ENCODE measurements around the gene PTPN1. TPM values are rescaled to one million over a fixed set of nuclear protein-coding genes. Genes with fewer than 3 reads are reported as not detected.

PTPN1 gene
- total RNA-seq, 1 donor from 2014 or later = 47.5 TPM

DNA sequence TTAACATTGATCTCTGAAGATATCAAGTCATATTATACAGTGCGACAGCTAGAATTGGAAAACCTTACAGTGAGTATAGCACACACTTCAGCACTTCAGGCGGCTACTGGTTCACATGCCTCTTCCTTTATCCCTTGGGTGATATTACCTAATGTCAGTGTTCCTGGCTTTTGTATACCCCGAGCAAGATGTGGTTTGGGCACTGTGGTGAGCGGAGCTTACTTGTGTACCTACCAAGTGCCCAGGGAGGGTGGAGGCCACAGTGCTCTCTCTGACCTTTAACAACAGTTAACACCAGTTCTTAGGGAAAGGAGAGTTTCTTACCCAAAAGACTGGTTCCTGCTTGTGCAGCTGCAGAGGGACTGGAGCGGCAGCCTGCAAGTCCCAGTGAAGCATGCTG is 64.4 kb downstream of the PTPN1 start:
- Mint-ChIP-seq H3K27me3 (ENCODE audit: unreplicated experiment) (peaks cover 6% of the 10 kb centered on the region), H3K9me3 (ENCODE audit: unreplicated experiment) (no peaks in the 10 kb centered on the region), H3K36me3 (ENCODE audit: unreplicated experiment) (no peaks in the 10 kb centered on the region), H3K27ac (ENCODE audit: unreplicated experiment) (no peak overlapping the region), H3K4me3 (ENCODE audit: unreplicated experiment) (no peak overlapping the region), H3K4me1 (ENCODE audit: low read depth, unreplicated experiment) (peaks cover 14% of the 10 kb centered on the region)
- DNase-seq = no peak
- TF ChIP-seq, protein P1, sequence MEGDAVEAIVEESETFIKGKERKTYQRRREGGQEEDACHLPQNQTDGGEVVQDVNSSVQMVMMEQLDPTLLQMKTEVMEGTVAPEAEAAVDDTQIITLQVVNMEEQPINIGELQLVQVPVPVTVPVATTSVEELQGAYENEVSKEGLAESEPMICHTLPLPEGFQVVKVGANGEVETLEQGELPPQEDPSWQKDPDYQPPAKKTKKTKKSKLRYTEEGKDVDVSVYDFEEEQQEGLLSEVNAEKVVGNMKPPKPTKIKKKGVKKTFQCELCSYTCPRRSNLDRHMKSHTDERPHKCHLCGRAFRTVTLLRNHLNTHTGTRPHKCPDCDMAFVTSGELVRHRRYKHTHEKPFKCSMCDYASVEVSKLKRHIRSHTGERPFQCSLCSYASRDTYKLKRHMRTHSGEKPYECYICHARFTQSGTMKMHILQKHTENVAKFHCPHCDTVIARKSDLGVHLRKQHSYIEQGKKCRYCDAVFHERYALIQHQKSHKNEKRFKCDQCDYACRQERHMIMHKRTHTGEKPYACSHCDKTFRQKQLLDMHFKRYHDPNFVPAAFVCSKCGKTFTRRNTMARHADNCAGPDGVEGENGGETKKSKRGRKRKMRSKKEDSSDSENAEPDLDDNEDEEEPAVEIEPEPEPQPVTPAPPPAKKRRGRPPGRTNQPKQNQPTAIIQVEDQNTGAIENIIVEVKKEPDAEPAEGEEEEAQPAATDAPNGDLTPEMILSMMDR (IDR thresholded peaks at IDR 0.05; ENCODE audit: partially characterized antibody, unreplicated experiment) = no peak

DNA sequence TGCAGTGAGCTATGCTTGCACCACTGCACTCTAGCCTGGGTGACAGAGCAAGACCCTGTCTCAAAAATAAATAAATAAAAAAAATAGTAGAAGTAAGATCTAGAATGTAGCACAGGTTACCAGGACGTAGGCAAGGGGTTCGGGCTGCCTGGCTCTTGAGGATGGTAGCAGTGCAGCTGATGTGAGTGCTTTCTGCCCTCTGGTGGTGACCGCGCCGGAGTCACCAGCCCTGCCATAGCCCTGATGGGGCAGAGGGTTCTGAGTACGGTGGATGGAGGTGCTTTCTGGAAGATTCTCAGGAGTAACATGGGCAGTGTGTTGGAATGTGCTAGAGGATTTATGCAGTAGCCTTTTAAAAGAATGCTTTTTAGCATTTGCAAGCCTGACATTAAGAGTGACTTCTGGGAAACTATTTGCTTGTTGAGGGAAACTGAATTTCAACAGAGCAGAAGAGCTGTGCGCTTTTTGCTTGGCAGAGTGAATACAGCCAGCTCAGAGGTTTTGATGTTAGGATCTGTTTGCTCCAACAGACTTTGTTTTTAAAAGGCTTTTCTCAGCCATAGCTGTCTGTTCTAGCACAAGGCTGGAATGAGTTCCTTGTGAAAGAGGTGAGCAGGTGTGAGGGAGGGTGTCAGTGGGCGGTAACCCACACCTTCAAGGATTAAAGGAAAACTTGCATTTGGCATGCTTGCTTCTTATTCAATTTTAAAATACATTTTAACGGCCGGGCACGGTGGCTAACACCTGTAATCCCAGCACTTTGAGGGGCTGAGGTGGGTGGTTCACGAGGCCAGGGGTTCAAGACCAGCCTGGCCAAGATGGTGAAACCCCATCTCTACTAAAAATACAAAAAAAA is 65.9 kb downstream of the PTPN1 start:
- H3K27me3 Mint-ChIP-seq (ENCODE audit: unreplicated experiment) = peaks cover 8% of the 10 kb centered on the region
- TF ChIP-seq, protein P1 (IDR thresholded peaks at IDR 0.05; ENCODE audit: partially characterized antibody, unreplicated experiment) = peak; percentile 44
- no peaks in the 10 kb centered on the region for H3K9me3 Mint-ChIP-seq (ENCODE audit: unreplicated experiment)
- H3K4me3 Mint-ChIP-seq (ENCODE audit: unreplicated experiment) = no peak overlapping the region
- peak; percentile 71 for DNase-seq
- no peak overlapping the region for H3K27ac Mint-ChIP-seq (ENCODE audit: unreplicated experiment)
- H3K4me1 Mint-ChIP-seq (ENCODE audit: low read depth, unreplicated experiment) = peaks cover 14% of the 10 kb centered on the region
- H3K36me3 Mint-ChIP-seq (ENCODE audit: unreplicated experiment) = no peaks in the 10 kb centered on the region

DNA sequence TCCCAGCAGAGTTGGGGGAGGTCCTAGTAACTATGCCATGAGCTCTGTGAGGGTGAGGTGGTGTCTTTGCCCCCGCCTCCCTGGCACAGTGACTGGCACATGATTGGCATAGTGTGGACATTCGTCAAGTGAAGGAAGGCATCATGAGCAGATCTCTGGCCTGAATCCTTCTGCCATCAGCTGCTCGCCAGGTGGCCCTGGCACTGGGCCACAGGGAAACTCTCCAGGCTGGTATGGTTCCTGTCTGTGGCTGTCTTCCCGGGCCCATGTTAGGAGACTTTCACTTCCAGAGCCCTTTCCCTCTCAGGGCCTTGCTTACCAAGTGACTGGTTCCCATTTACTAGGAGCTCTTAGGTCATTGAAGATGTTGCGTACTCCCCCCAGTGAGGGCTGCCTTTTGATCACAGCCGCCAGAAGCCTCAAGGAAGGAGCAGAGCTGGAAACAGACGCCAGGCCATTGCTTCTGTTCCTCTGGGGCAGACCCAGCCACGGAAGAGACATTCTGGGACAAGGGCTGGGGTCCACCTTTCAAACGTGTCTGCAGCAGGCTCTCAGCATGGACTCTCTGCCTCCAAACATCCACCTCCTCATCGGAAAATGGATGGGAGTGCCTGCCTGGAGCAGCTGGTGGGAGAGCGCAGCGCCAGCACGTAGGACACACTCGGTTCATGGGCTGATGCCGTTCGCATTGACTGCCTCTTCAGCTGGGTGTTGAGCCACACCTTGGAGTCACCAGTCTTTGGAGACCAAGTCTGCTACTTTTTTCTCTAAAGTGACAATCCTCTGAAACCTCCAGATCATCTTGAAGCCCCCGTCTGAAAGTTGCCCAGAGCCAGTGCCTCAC is 67.2 kb downstream of the PTPN1 start:
- Mint-ChIP-seq H3K4me3 (ENCODE audit: unreplicated experiment) (no peak overlapping the region), H3K4me1 (ENCODE audit: low read depth, unreplicated experiment) (peaks cover 10% of the 10 kb centered on the region), H3K36me3 (ENCODE audit: unreplicated experiment) (no peaks in the 10 kb centered on the region), H3K27me3 (ENCODE audit: unreplicated experiment) (peaks cover 8% of the 10 kb centered on the region), H3K9me3 (ENCODE audit: unreplicated experiment) (no peaks in the 10 kb centered on the region), H3K27ac (ENCODE audit: unreplicated experiment) (no peak overlapping the region)
- TF ChIP-seq, protein P1 (IDR thresholded peaks at IDR 0.05; ENCODE audit: partially characterized antibody, unreplicated experiment) = no peak
- no peak for DNase-seq

DNA sequence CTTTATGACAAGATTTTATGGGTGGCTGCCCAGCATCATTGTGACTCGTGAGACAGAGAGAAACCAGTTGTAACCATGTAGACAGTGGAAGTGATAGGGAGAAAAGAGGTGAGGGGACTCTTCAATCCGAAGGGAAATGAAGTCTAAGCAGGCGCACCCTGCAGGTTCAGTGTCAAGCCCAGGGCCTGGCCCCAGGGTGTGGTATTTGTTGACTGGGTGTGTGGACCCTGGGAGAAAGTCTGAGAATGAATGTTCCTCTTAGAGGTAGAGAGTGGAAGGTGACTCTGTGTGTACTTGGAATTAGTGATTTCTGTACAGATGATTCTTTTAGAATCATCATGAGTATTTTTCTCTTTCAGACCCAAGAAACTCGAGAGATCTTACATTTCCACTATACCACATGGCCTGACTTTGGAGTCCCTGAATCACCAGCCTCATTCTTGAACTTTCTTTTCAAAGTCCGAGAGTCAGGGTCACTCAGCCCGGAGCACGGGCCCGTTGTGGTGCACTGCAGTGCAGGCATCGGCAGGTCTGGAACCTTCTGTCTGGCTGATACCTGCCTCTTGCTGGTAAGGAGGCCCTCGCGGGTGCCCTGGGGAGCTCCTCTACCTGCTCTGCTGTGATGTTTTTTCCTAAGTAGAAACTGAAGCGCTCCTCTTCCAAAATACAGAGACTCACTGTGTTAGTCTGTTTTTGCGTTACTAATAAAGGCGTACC is 68.0 kb downstream of the PTPN1 start:
- peaks cover 8% of the 10 kb centered on the region for H3K27me3 Mint-ChIP-seq (ENCODE audit: unreplicated experiment)
- H3K4me3 Mint-ChIP-seq (ENCODE audit: unreplicated experiment) = no peak overlapping the region
- TF ChIP-seq, protein P1 (IDR thresholded peaks at IDR 0.05; ENCODE audit: partially characterized antibody, unreplicated experiment) = no peak
- H3K9me3 Mint-ChIP-seq (ENCODE audit: unreplicated experiment) = no peaks in the 10 kb centered on the region
- H3K4me1 Mint-ChIP-seq (ENCODE audit: low read depth, unreplicated experiment) = peaks cover 4% of the 10 kb centered on the region
- no peak overlapping the region for H3K27ac Mint-ChIP-seq (ENCODE audit: unreplicated experiment)
- H3K36me3 Mint-ChIP-seq (ENCODE audit: unreplicated experiment) = no peaks in the 10 kb centered on the region
- DNase-seq = no peak
